GM23338 (cell line): ENCODE measurements around the gene SYNPR. TPM values are rescaled to one million over a fixed set of nuclear protein-coding genes. Genes with fewer than 3 reads are reported as not detected.

Experiments
- ATAC-seq: fragments of 200-7000 bp; cut with Tn5 transposase; 3 replicates; pipeline ENCODE4 v1.9.1; 2020
- DNase-seq: peaks from one replicate; pipeline ENCODE4 v3.0.0-alpha.2; 2015; ENCODE audit warnings: low spot score
- H2AFZ ChIP-seq: fragments of 200-600 bp; sonication (generic); 2 replicates; pipeline ENCODE4 v1.8.0; 2016; ENCODE audit warnings: antibody characterized with exemption, mild to moderate bottlenecking, moderate library complexity
- H3F3A ChIP-seq: fragments of 200-600 bp; sonication (generic); replicated peaks from 2 replicates; pipeline ENCODE4 v1.8.0; 2017; ENCODE audit warnings: antibody characterized with exemption, mixed run types, low read depth
- H3K27ac ChIP-seq: fragments of 200-600 bp; sonication (generic); 2 replicates; pipeline ENCODE4 v1.6.1; 2016; ENCODE audit warnings: low read depth
- H3K27me3 ChIP-seq: fragments of 200-600 bp; sonication (generic); 2 replicates; pipeline ENCODE4 v1.8.0; 2016; ENCODE audit warnings: mild to moderate bottlenecking, mixed run types, moderate library complexity; ENCODE audit not compliant: insufficient read depth
- H3K36me3 ChIP-seq: fragments of 200-600 bp; sonication (generic); 2 replicates; pipeline ENCODE4 v1.8.0; 2016; ENCODE audit warnings: mild to moderate bottlenecking; ENCODE audit not compliant: insufficient read depth
- H3K4me1 ChIP-seq: fragments of 200-600 bp; sonication (generic); 2 replicates; pipeline ENCODE4 v1.8.0; 2016; ENCODE audit warnings: mild to moderate bottlenecking, moderate library complexity; ENCODE audit not compliant: insufficient read depth
- H3K4me2 ChIP-seq: fragments of 200-600 bp; sonication (generic); 2 replicates; pipeline ENCODE4 v1.7.1; 2017; ENCODE audit warnings: mixed run types
- H3K4me3 ChIP-seq: fragments of 200-600 bp; sonication (generic); 2 replicates; pipeline ENCODE4 v1.6.1; 2016; ENCODE audit warnings: mixed run types
- H3K79me2 ChIP-seq: fragments of 200-600 bp; sonication (generic); replicated peaks from 2 replicates; pipeline ENCODE4 v1.8.0; 2017; ENCODE audit warnings: mild to moderate bottlenecking; ENCODE audit not compliant: insufficient read depth
- H3K9me2 ChIP-seq: fragments of 200-600 bp; sonication (generic); 2 replicates; pipeline ENCODE4 v1.8.0; 2017; ENCODE audit not compliant: insufficient read depth
- H4K20me1 ChIP-seq: fragments of 200-600 bp; sonication (generic); replicated peaks from 2 replicates; pipeline ENCODE4 v1.8.0; 2017; ENCODE audit warnings: mild to moderate bottlenecking; ENCODE audit not compliant: insufficient read depth
- H3K27ac Mint-ChIP-seq: 2 replicates; pipeline ENCODE4 v1.8.0; 2020; ENCODE audit warnings: inconsistent platforms, mild to moderate bottlenecking, moderate library complexity, mixed read lengths
- H3K27me3 Mint-ChIP-seq: 3 replicates; pipeline ENCODE4 v1.8.0; 2022; ENCODE audit warnings: low read depth, mild to moderate bottlenecking, moderate library complexity, mixed read lengths, inconsistent platforms; ENCODE audit not compliant: insufficient read depth, poor library complexity
- H3K36me3 Mint-ChIP-seq: 3 replicates; pipeline ENCODE4 v1.8.0; 2021; ENCODE audit warnings: low read depth, mild to moderate bottlenecking, inconsistent platforms, moderate library complexity, mixed read lengths
- H3K4me1 Mint-ChIP-seq: 3 replicates; pipeline ENCODE4 v1.8.0; 2020; ENCODE audit warnings: mild to moderate bottlenecking, inconsistent platforms, mixed read lengths
- H3K4me3 Mint-ChIP-seq: 3 replicates; pipeline ENCODE4 v1.8.0; 2021; ENCODE audit warnings: moderate library complexity, mild to moderate bottlenecking, inconsistent platforms, mixed read lengths
- H3K9me3 Mint-ChIP-seq: 3 replicates; pipeline ENCODE4 v1.8.0; 2020; ENCODE audit warnings: moderate library complexity, mild to moderate bottlenecking, inconsistent platforms, mixed read lengths
- CREB1 ChIP-seq: fragments of 250-450 bp; sonication (Bioruptor Pico); IDR thresholded peaks from 2 replicates; pipeline ENCODE4 v1.5.0; 2020; ENCODE audit warnings: low read depth, mild to moderate bottlenecking, moderate library complexity
- EZH2 ChIP-seq: fragments of 200-600 bp; sonication (generic); IDR thresholded peaks from one replicate; pipeline ENCODE4 v1.8.0; 2017; ENCODE audit warnings: antibody characterized with exemption, mild to moderate bottlenecking, low read depth; ENCODE audit not compliant: unreplicated experiment
- EZH2phosphoT487 ChIP-seq: fragments of 200-600 bp; sonication (generic); IDR thresholded peaks from one replicate; pipeline ENCODE4 v1.8.1; 2018; ENCODE audit warnings: antibody characterized with exemption; ENCODE audit not compliant: unreplicated experiment
- JUNB ChIP-seq: IDR thresholded peaks from one replicate; pipeline ENCODE4 v1.6.1; 2016; ENCODE audit warnings: antibody characterized with exemption; ENCODE audit not compliant: unreplicated experiment
- POLR2AphosphoS5 ChIP-seq: IDR thresholded peaks from 2 replicates; pipeline ENCODE4 v1.6.1; 2016; ENCODE audit warnings: antibody characterized with exemption, low read depth
- ZNF114 ChIP-seq: fragments of 250-450 bp; sonication (Bioruptor Pico); IDR thresholded peaks from 2 replicates; pipeline ENCODE4 v1.5.0; 2020; ENCODE audit warnings: mild to moderate bottlenecking, moderate library complexity
- ZNF331 ChIP-seq: fragments of 250-450 bp; sonication (Bioruptor Pico); IDR thresholded peaks from 2 replicates; pipeline ENCODE4 v1.5.0; 2020; ENCODE audit warnings: low read depth, mild to moderate bottlenecking, moderate library complexity
- polyA plus RNA-seq: library from polyadenylated mRNA; unstranded; fragments of >200 nt; fragmentation: Nextera tagmentation; extraction: Ambion mirVana; gene quantifications from 2 replicates; pipeline ENCODE4 v1.2.1, GENCODE V29; 2016
- total RNA-seq: library from RNA; depleted of rRNA; stranded (reverse); fragments of >200 nt; shearing (Covaris generic); gene quantifications from 2 replicates; pipeline ENCODE4 v1.2.3, GENCODE V29; 2014
- TF ChIP-seq, protein P1 (sequence below): IDR thresholded peaks from one replicate; pipeline ENCODE4 v1.6.1; 2018; ENCODE audit warnings: antibody characterized with exemption; ENCODE audit not compliant: unreplicated experiment
- TF ChIP-seq, protein P2 (sequence below), 2 experiments: fragments of 200-600 bp in 1 of 2; sonication (generic) in 1 of 2; conservative IDR thresholded peaks; 2 replicates each; pipeline versions ENCODE4 v1.5.1 to v1.6.1; 2016 to 2017; ENCODE audit warnings: antibody characterized with exemption in 2 of 2, low read depth in 2 of 2, mild to moderate bottlenecking in 2 of 2, moderate library complexity in 1 of 2

SYNPR gene
- total and polyA plus RNA-seq, 2 experiments from 2014 or later, result 0.38 to 0.55 TPM

DNA sequence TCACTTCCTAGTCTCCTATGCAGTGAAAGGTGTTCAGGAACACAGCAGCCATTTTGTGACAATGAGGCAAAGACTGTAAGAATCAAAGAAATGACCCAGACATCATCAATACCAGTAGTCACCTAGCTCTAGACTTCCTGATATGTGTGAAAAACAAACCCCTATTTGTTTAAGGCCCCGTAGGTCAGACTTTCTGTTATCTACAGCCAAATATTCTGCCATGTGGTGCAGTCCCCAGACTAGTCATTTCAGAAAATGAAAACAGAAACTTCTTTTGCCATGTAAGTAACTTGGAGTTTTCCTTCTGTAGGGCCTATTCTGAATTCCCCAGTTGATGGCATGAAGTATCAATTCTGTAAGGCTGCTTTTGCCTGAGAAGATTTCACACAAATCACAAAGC is 192.6 kb downstream of the SYNPR start (continued):
- TF ChIP-seq, protein P1, sequence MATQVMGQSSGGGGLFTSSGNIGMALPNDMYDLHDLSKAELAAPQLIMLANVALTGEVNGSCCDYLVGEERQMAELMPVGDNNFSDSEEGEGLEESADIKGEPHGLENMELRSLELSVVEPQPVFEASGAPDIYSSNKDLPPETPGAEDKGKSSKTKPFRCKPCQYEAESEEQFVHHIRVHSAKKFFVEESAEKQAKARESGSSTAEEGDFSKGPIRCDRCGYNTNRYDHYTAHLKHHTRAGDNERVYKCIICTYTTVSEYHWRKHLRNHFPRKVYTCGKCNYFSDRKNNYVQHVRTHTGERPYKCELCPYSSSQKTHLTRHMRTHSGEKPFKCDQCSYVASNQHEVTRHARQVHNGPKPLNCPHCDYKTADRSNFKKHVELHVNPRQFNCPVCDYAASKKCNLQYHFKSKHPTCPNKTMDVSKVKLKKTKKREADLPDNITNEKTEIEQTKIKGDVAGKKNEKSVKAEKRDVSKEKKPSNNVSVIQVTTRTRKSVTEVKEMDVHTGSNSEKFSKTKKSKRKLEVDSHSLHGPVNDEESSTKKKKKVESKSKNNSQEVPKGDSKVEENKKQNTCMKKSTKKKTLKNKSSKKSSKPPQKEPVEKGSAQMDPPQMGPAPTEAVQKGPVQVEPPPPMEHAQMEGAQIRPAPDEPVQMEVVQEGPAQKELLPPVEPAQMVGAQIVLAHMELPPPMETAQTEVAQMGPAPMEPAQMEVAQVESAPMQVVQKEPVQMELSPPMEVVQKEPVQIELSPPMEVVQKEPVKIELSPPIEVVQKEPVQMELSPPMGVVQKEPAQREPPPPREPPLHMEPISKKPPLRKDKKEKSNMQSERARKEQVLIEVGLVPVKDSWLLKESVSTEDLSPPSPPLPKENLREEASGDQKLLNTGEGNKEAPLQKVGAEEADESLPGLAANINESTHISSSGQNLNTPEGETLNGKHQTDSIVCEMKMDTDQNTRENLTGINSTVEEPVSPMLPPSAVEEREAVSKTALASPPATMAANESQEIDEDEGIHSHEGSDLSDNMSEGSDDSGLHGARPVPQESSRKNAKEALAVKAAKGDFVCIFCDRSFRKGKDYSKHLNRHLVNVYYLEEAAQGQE, result no peak
- TF ChIP-seq ZNF114 (no peak), EZH2phosphoT487 (no peak), ZNF331 (CRISPR knock-in tag) (no peak)

DNA sequence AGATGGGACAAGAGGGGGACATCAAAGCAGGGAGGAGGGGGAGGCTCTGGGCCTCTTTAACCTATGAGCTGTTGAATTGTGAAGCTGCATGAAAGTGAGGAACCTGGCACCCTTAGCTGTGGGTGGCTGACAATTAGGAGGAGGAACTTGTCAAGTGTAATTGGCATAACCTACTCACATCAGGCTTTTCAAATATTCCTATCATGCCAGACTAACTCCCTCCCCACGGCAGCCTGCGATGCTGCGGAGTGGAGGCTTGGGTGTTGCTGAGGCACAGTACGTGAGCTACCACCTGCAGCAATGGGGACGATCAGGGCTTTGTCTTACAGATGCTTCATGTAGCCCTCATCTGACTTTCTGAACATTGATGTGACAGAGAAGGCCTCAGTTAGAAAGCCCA is 193.7 kb downstream of the SYNPR start:
- H3K9me3 Mint-ChIP-seq, result no peaks in the 10 kb centered on the region
- no peaks in the 10 kb centered on the region for H4K20me1 ChIP-seq
- H3K27me3 Mint-ChIP-seq, result no peaks in the 10 kb centered on the region
- TF ChIP-seq JUNB, result no peak
- TF ChIP-seq EZH2phosphoT487, result no peak
- TF ChIP-seq ZNF331 (CRISPR knock-in tag), result no peak
- TF ChIP-seq EZH2, result no peak
- no peak overlapping the region for H2AFZ ChIP-seq
- no peak for DNase-seq
- no peaks in the 10 kb centered on the region; the same call in 2 of the 3 replicates for H3K4me1 Mint-ChIP-seq
- no peak overlapping the region for H3K4me3 ChIP-seq
- no peak overlapping the region for H3K4me3 Mint-ChIP-seq
- no peaks in the 10 kb centered on the region for H3K4me1 ChIP-seq
- no peaks in the 10 kb centered on the region for H3K27me3 ChIP-seq
- ATAC-seq, result no peak
- no peak overlapping the region for H3K27ac Mint-ChIP-seq
- H3K4me2 ChIP-seq, result no peak overlapping the region
- no peaks in the 10 kb centered on the region for H3F3A ChIP-seq
- no peaks in the 10 kb centered on the region for H3K36me3 ChIP-seq
- H3K36me3 Mint-ChIP-seq, result no peaks in the 10 kb centered on the region
- no peak overlapping the region for H3K27ac ChIP-seq
- peaks cover 7% of the 10 kb centered on the region; the same call in 1 of the 2 replicates for H3K9me2 ChIP-seq
- no peaks in the 10 kb centered on the region for H3K79me2 ChIP-seq

DNA sequence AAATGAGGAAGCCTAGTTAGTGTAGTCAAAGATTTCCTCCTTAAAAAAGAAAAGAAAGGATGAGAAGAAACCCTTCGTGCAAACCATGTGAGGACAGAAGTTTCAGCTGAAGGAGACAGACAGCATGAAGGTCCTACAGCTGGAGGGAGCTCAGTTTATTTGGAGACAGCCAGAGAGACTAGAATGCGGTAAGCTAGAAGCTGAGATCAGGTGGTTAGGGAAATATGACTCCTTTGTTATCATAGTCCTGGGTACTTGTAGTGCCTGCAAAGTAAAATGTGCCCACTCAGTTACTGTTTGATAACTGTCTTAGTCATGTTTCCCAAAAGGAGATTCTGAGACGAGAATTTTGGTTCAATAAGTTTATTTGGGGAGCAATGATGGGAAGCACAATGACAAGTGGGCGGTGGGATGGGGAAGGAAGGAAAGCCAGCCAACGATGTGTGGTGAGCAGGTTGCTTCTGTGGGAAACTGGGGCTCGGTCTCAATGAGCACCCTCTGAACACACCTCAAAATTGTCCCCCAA is 195.6 kb downstream of the SYNPR start:
- Mint-ChIP-seq H3K4me3 (no peak overlapping the region), H3K36me3 (no peaks in the 10 kb centered on the region; the same call in 2 of the 3 replicates), H3K4me1 (no peaks in the 10 kb centered on the region; the same call in 2 of the 3 replicates), H3K27me3 (no peaks in the 10 kb centered on the region), H3K27ac (no peak overlapping the region), H3K9me3 (0 out of 3 replicates have a peak, but pooled peaks cover 7% of the 10 kb centered on the region)
- no peaks in the 10 kb centered on the region for H3K79me2 ChIP-seq
- no peak overlapping the region for H3K27ac ChIP-seq
- peaks cover 13% of the 10 kb centered on the region; the same call in 1 of the 2 replicates for H3K9me2 ChIP-seq
- no peak overlapping the region for H3K4me3 ChIP-seq
- H3K4me1 ChIP-seq, result no peaks in the 10 kb centered on the region
- ATAC-seq, result no peak
- no peaks in the 10 kb centered on the region for H4K20me1 ChIP-seq
- DNase-seq, result no peak
- no peaks in the 10 kb centered on the region for H3K36me3 ChIP-seq
- no peaks in the 10 kb centered on the region for H3K27me3 ChIP-seq
- H3K4me2 ChIP-seq, result no peak overlapping the region
- TF ChIP-seq, protein P2, sequence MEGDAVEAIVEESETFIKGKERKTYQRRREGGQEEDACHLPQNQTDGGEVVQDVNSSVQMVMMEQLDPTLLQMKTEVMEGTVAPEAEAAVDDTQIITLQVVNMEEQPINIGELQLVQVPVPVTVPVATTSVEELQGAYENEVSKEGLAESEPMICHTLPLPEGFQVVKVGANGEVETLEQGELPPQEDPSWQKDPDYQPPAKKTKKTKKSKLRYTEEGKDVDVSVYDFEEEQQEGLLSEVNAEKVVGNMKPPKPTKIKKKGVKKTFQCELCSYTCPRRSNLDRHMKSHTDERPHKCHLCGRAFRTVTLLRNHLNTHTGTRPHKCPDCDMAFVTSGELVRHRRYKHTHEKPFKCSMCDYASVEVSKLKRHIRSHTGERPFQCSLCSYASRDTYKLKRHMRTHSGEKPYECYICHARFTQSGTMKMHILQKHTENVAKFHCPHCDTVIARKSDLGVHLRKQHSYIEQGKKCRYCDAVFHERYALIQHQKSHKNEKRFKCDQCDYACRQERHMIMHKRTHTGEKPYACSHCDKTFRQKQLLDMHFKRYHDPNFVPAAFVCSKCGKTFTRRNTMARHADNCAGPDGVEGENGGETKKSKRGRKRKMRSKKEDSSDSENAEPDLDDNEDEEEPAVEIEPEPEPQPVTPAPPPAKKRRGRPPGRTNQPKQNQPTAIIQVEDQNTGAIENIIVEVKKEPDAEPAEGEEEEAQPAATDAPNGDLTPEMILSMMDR (conservative IDR thresholded peaks at IDR 0.05; ENCODE audit: low read depth in 2 of 2), result no peak
- TF ChIP-seq ZNF331 (CRISPR knock-in tag) (no peak), POLR2AphosphoS5 (no peak), CREB1 (no peak), ZNF114 (no peak), EZH2 (no peak)
- TF ChIP-seq, protein P1, result no peak
- H2AFZ ChIP-seq, result no peak overlapping the region; the same call in 1 of the 2 replicates
- no peaks in the 10 kb centered on the region for H3F3A ChIP-seq
